H9 (cell line): ENCODE data around the gene C2CD2. TPM values are rescaled to one million over a fixed set of nuclear protein-coding genes. Genes with fewer than 3 reads are reported as not detected.

ENCODE experiments used
- DNase-seq: peaks from one replicate; pipeline ENCODE4 v3.0.0-alpha.2; 2017
- H2AFZ ChIP-seq: one replicate; pipeline ENCODE4 v1.6.1; 2013; ENCODE audit warnings: mild to moderate bottlenecking, low read length, control low read depth, moderate library complexity
- H2AK5ac ChIP-seq: 2 replicates; pipeline ENCODE4 v1.6.1; 2013; ENCODE audit warnings: low read length, control low read depth, mixed read lengths; ENCODE audit not compliant: insufficient read length
- H2BK120ac ChIP-seq: one replicate; pipeline ENCODE4 v1.6.1; 2013; ENCODE audit warnings: low read depth, mild to moderate bottlenecking, low read length, control low read depth, inconsistent platforms; ENCODE audit not compliant: poor library complexity, severe bottlenecking
- H2BK12ac ChIP-seq: 2 replicates; pipeline ENCODE4 v1.6.1; 2013; ENCODE audit warnings: low read length, control low read depth, mixed read lengths, low read depth; ENCODE audit not compliant: insufficient read length
- H2BK15ac ChIP-seq: 2 replicates; pipeline ENCODE4 v1.6.1; 2013; ENCODE audit warnings: low read depth, low read length, control low read depth
- H2BK20ac ChIP-seq: one replicate; pipeline ENCODE4 v1.6.1; 2013; ENCODE audit warnings: low read depth, mild to moderate bottlenecking, low read length, control low read depth, inconsistent platforms; ENCODE audit not compliant: poor library complexity, severe bottlenecking
- H2BK5ac ChIP-seq: 2 replicates; pipeline ENCODE4 v1.6.1; 2013; ENCODE audit warnings: low read length, control low read depth, mixed read lengths; ENCODE audit not compliant: insufficient read length
- H3K14ac ChIP-seq: 2 replicates; pipeline ENCODE4 v1.6.1; 2013; ENCODE audit warnings: low read length, control low read depth; ENCODE audit not compliant: insufficient read depth
- H3K18ac ChIP-seq: 2 replicates; pipeline ENCODE4 v1.6.1; 2013; ENCODE audit warnings: low read depth, mild to moderate bottlenecking, mixed read lengths, low read length, control low read depth; ENCODE audit not compliant: insufficient read length
- H3K23ac ChIP-seq: 2 replicates; pipeline ENCODE4 v1.6.1; 2013; ENCODE audit warnings: low read length, control low read depth, mixed read lengths, low read depth; ENCODE audit not compliant: insufficient read length
- H3K23me2 ChIP-seq: 2 replicates; pipeline ENCODE4 v1.6.1; 2013; ENCODE audit warnings: low read depth, mild to moderate bottlenecking, mixed read lengths, low read length, control low read depth; ENCODE audit not compliant: insufficient read length, poor library complexity, severe bottlenecking
- H3K27ac ChIP-seq: 2 replicates; pipeline ENCODE4 v1.5.1; 2013; ENCODE audit warnings: low read length, control low read depth, mixed read lengths, low read depth; ENCODE audit not compliant: insufficient read length
- H3K27me3 ChIP-seq: 2 replicates; pipeline ENCODE4 v1.6.1; 2013; ENCODE audit warnings: low read length, control low read depth, inconsistent platforms; ENCODE audit not compliant: insufficient read depth
- H3K4ac ChIP-seq: 2 replicates; pipeline ENCODE4 v1.6.1; 2013; ENCODE audit warnings: low read depth, mild to moderate bottlenecking, control low read depth, inconsistent platforms, low read length, moderate library complexity
- H3K4me1 ChIP-seq: 2 replicates; pipeline ENCODE4 v1.6.1; 2013; ENCODE audit warnings: low read length, control low read depth, inconsistent platforms; ENCODE audit not compliant: insufficient read depth
- H3K4me2 ChIP-seq: 2 replicates; pipeline ENCODE4 v1.6.1; 2013; ENCODE audit warnings: low read length, control low read depth, mixed read lengths; ENCODE audit not compliant: insufficient read length, insufficient read depth
- H3K56ac ChIP-seq: 2 replicates; pipeline ENCODE4 v1.6.1; 2013; ENCODE audit warnings: low read depth, mild to moderate bottlenecking, mixed read lengths, low read length, control low read depth; ENCODE audit not compliant: insufficient read length
- H3K79me1 ChIP-seq: 2 replicates; pipeline ENCODE4 v1.6.1; 2013; ENCODE audit warnings: low read depth, mild to moderate bottlenecking, moderate library complexity, low read length, control low read depth, inconsistent platforms; ENCODE audit not compliant: insufficient read depth, poor library complexity, severe bottlenecking
- H3K79me2 ChIP-seq: 2 replicates; pipeline ENCODE4 v1.6.1; 2013; ENCODE audit warnings: low read length, control low read depth, inconsistent platforms; ENCODE audit not compliant: insufficient read depth
- H3K9ac ChIP-seq: 2 replicates; pipeline ENCODE4 v1.6.1; 2013; ENCODE audit warnings: low read length, control low read depth, mixed read lengths; ENCODE audit not compliant: insufficient read length; ENCODE audit errors: extremely low read depth
- H3K9me3 ChIP-seq: one replicate; pipeline ENCODE4 v1.6.1; 2013; ENCODE audit warnings: low read depth, low read length, inconsistent platforms; ENCODE audit not compliant: control insufficient read depth
- H3T11ph ChIP-seq: one replicate; pipeline ENCODE4 v1.6.1; 2013; ENCODE audit warnings: mild to moderate bottlenecking, low read length, control low read depth, inconsistent platforms
- H4K20me1 ChIP-seq: one replicate; pipeline ENCODE4 v1.6.1; 2013; ENCODE audit not compliant: control insufficient read depth, insufficient read length, insufficient read depth
- H4K5ac ChIP-seq: 2 replicates; pipeline ENCODE4 v1.6.1; 2013; ENCODE audit warnings: low read depth, mild to moderate bottlenecking, mixed read lengths, low read length, control low read depth; ENCODE audit not compliant: insufficient read length
- H4K8ac ChIP-seq: replicated peaks from 2 replicates; pipeline ENCODE4 v1.6.1; 2013; ENCODE audit warnings: low read length, control low read depth, mixed read lengths, low read depth; ENCODE audit not compliant: insufficient read length
- H4K91ac ChIP-seq: 2 replicates; pipeline ENCODE4 v1.6.1; 2013; ENCODE audit warnings: low read depth, mild to moderate bottlenecking, moderate library complexity, mixed read lengths, low read length, control low read depth; ENCODE audit not compliant: insufficient read length
- H3K27ac Mint-ChIP-seq, 3 experiments: 2 replicates in 2 of 3; 3 replicates in 1 of 3; pipeline ENCODE4 v1.8.0; 2020 to 2021; ENCODE audit warnings: mixed read lengths in 3 of 3, mild to moderate bottlenecking in 1 of 3, moderate library complexity in 1 of 3
- H3K27me3 Mint-ChIP-seq: 2 replicates; pipeline ENCODE4 v1.8.0; 2021; ENCODE audit warnings: low read depth, mild to moderate bottlenecking, moderate library complexity, mixed read lengths
- H3K36me3 Mint-ChIP-seq, 3 experiments: 2 replicates in 2 of 3; 3 replicates in 1 of 3; pipeline ENCODE4 v1.8.0; 2020 to 2021; ENCODE audit warnings: low read depth in 3 of 3, mixed read lengths in 3 of 3; ENCODE audit not compliant: insufficient read depth in 1 of 3
- H3K4me1 Mint-ChIP-seq, 2 experiments: 2 replicates each; pipeline ENCODE4 v1.8.0; 2020; ENCODE audit warnings: mixed read lengths in 2 of 2
- H3K4me3 Mint-ChIP-seq, 2 experiments: 2 replicates in 1 of 2; 3 replicates in 1 of 2; pipeline ENCODE4 v1.8.0; 2020 to 2021; ENCODE audit warnings: mild to moderate bottlenecking in 2 of 2, mixed read lengths in 2 of 2, moderate library complexity in 1 of 2
- H3K9me3 Mint-ChIP-seq, 2 experiments: 2 replicates in 1 of 2; 3 replicates in 1 of 2; pipeline ENCODE4 v1.8.0; 2020; ENCODE audit warnings: mild to moderate bottlenecking in 2 of 2, mixed read lengths in 2 of 2, moderate library complexity in 1 of 2
- CTCF ChIP-seq: fragments of 200-600 bp; sonication (generic); conservative IDR thresholded peaks from 3 replicates; pipeline ENCODE4 v1.8.0; 2021; ENCODE audit warnings: antibody characterized with exemption, mild to moderate bottlenecking
- WGBS: extraction: QIAGEN DNeasy Blood & Tissue Kit; methylation state at CpG from one replicate; pipeline ENCODE4 v1.1.7; 2013; ENCODE audit warnings: missing lambda C conversion rate, low lambda C conversion rate, mixed read lengths; ENCODE audit not compliant: insufficient read length; ENCODE audit errors: extremely low coverage; 5-methylcytosine and 5-hydroxymethylcytosine counted together
- total RNA-seq: library from RNA; stranded (reverse); gene quantifications from 2 replicates; pipeline ENCODE4 v1.2.1, GENCODE V29; 2021

C2CD2 gene
- total RNA-seq, 1 experiment from 2014 or later, result 14.6 TPM

GRCh38 chr21:41970751-41971653, 17.2 kb upstream of the C2CD2 start:
- Histone ChIP-seq H2BK120ac (no peak overlapping the region), H2BK12ac (no peak overlapping the region), H3T11ph (no peak overlapping the region), H3K23ac (no peak overlapping the region), H2BK15ac (no peak overlapping the region), H3K27me3 (no peaks in the 10 kb centered on the region), H3K27ac (no peak overlapping the region), H2BK5ac (no peak overlapping the region), H2BK20ac (no peak overlapping the region), H4K91ac (no peak overlapping the region), H4K20me1 (no peaks in the 10 kb centered on the region), H3K14ac (no peak overlapping the region), H3K56ac (no peak overlapping the region), H4K5ac (no peak overlapping the region), H3K4me1 (no peaks in the 10 kb centered on the region), H2AFZ (no peak overlapping the region), H3K79me1 (no peaks in the 10 kb centered on the region), H3K9ac (no peak overlapping the region), H3K9me3 (no peaks in the 10 kb centered on the region), H3K23me2 (no peaks in the 10 kb centered on the region), H3K79me2 (no peaks in the 10 kb centered on the region), H3K18ac (no peak overlapping the region), H2AK5ac (no peak overlapping the region), H3K4ac (no peak overlapping the region), H3K4me2 (no peak overlapping the region), H4K8ac (no peak overlapping the region)
- Mint-ChIP-seq H3K36me3 (no peaks in the 10 kb centered on the region), H3K27me3 (peaks cover 2% of the 10 kb centered on the region), H3K4me1 (peaks cover 32 to 38% of the 10 kb centered on the region in 2 experiments), H3K27ac (peak overlapping the region in 1 of 3 experiments; percentile 15; a peak in 2 of 7 replicates), H3K9me3 (no peaks in the 10 kb centered on the region), H3K4me3 (no peak overlapping the region)
- no CpG with 5 or more reads among the region's 20 CpGs for WGBS
- no peak for DNase-seq
- no peak for TF ChIP-seq CTCF
